Mesenchymal stem cell (in vitro differentiated cells and primary cell): Measurements from ENCODE around the gene CAPRIN2.

ENCODE experiments used
- DNase-seq: peaks from one replicate; pipeline ENCODE4 v3.0.0-alpha.2; 2013
- H2AFZ ChIP-seq: one replicate; pipeline ENCODE4 v1.6.1; 2013; ENCODE audit warnings: low read depth, mild to moderate bottlenecking, control low read depth, inconsistent platforms, low read length, moderate library complexity
- H2AK5ac ChIP-seq: 2 replicates; pipeline ENCODE4 v1.6.1; 2013; ENCODE audit warnings: low read length, moderate library complexity, mild to moderate bottlenecking, inconsistent platforms; ENCODE audit not compliant: severe bottlenecking
- H2BK120ac ChIP-seq: one replicate; pipeline ENCODE4 v1.6.1; 2013; ENCODE audit warnings: low read depth, mild to moderate bottlenecking, inconsistent platforms, low read length, moderate library complexity
- H2BK12ac ChIP-seq, 2 experiments: one replicate each; pipeline ENCODE4 v1.6.1; 2013; ENCODE audit warnings: inconsistent platforms in 2 of 2, low read length in 2 of 2, mild to moderate bottlenecking in 2 of 2, moderate library complexity in 2 of 2, control low read depth in 1 of 2
- H2BK15ac ChIP-seq: one replicate; pipeline ENCODE4 v1.6.1; 2013; ENCODE audit warnings: mild to moderate bottlenecking, low read depth, inconsistent platforms; ENCODE audit not compliant: poor library complexity, severe bottlenecking
- H2BK5ac ChIP-seq: 2 replicates; pipeline ENCODE4 v1.6.1; 2013; ENCODE audit warnings: low read depth, mild to moderate bottlenecking, low read length, control low read depth, inconsistent platforms; ENCODE audit not compliant: poor library complexity, severe bottlenecking
- H3K14ac ChIP-seq, 2 experiments: one replicate each; pipeline ENCODE4 v1.6.1; 2013; ENCODE audit warnings: inconsistent platforms in 2 of 2, low read length in 2 of 2, control low read depth in 1 of 2, mild to moderate bottlenecking in 1 of 2, moderate library complexity in 1 of 2
- H3K18ac ChIP-seq, 2 experiments: one replicate each; pipeline ENCODE4 v1.6.1; 2013; ENCODE audit warnings: inconsistent platforms in 2 of 2, low read length in 2 of 2, control low read depth in 1 of 2, low read depth in 1 of 2, mild to moderate bottlenecking in 1 of 2
- H3K23ac ChIP-seq, 2 experiments: one replicate each; pipeline ENCODE4 v1.6.1; 2013; ENCODE audit warnings: inconsistent platforms in 2 of 2, low read length in 2 of 2, mild to moderate bottlenecking in 2 of 2, moderate library complexity in 2 of 2, control low read depth in 1 of 2
- H3K27ac ChIP-seq: 2 replicates; pipeline ENCODE4 v1.5.1; 2013; ENCODE audit warnings: mild to moderate bottlenecking, moderate library complexity, low read length, control low read depth, inconsistent platforms; ENCODE audit not compliant: poor library complexity, severe bottlenecking
- H3K27me3 ChIP-seq, 2 experiments: 2 replicates each; pipeline versions ENCODE4 v1.6.1 to v1.7.0; 2013; ENCODE audit warnings: low read length in 2 of 2, mild to moderate bottlenecking in 2 of 2, moderate library complexity in 2 of 2, control low read depth in 1 of 2, inconsistent platforms in 1 of 2; ENCODE audit not compliant: control insufficient read depth in 1 of 2, insufficient read depth in 1 of 2
- H3K36me3 ChIP-seq, 2 experiments: 2 replicates each; pipeline versions ENCODE4 v1.6.1 to v1.7.0; 2013; ENCODE audit warnings: low read length in 2 of 2, control low read depth in 1 of 2, inconsistent platforms in 1 of 2, low read depth in 1 of 2, mild to moderate bottlenecking in 1 of 2; ENCODE audit not compliant: insufficient read depth in 2 of 2, control insufficient read depth in 1 of 2
- H3K4ac ChIP-seq, 2 experiments: one replicate each; pipeline ENCODE4 v1.6.1; 2013; ENCODE audit warnings: inconsistent platforms in 2 of 2, low read length in 2 of 2, mild to moderate bottlenecking in 2 of 2, moderate library complexity in 2 of 2, control low read depth in 1 of 2, low read depth in 1 of 2
- H3K4me1 ChIP-seq: 2 replicates; pipeline ENCODE4 v1.6.1; 2013; ENCODE audit warnings: low read depth, low read length, control low read depth; ENCODE audit not compliant: control insufficient read depth, insufficient read depth
- H3K4me2 ChIP-seq: 2 replicates; pipeline ENCODE4 v1.6.1; 2013; ENCODE audit warnings: low read length, mild to moderate bottlenecking, inconsistent platforms; ENCODE audit not compliant: poor library complexity, severe bottlenecking
- H3K4me3 ChIP-seq, 2 experiments: 2 replicates each; pipeline versions ENCODE4 v1.5.1 to v1.7.0; 2013; ENCODE audit warnings: low read length in 2 of 2, mild to moderate bottlenecking in 2 of 2, control low read depth in 1 of 2, low read depth in 1 of 2; ENCODE audit not compliant: insufficient read depth in 1 of 2
- H3K79me1 ChIP-seq: replicated peaks from 2 replicates; pipeline ENCODE4 v1.6.1; 2013; ENCODE audit warnings: mild to moderate bottlenecking, control low read depth, low read length, inconsistent platforms; ENCODE audit not compliant: poor library complexity, severe bottlenecking
- H3K9ac ChIP-seq: 2 replicates; pipeline ENCODE4 v1.7.0; 2013; ENCODE audit warnings: mild to moderate bottlenecking, low read length, moderate library complexity
- H3K9me3 ChIP-seq: 2 replicates; pipeline ENCODE4 v1.7.0; 2013; ENCODE audit warnings: mild to moderate bottlenecking, low read length; ENCODE audit not compliant: control insufficient read depth
- H4K8ac ChIP-seq: one replicate; pipeline ENCODE4 v1.6.1; 2013; ENCODE audit warnings: inconsistent platforms, mild to moderate bottlenecking, low read length, moderate library complexity
- H4K91ac ChIP-seq: one replicate; pipeline ENCODE4 v1.6.1; 2013; ENCODE audit warnings: mild to moderate bottlenecking, low read length, inconsistent platforms
- WGBS: methylation state at CpG from one replicate; pipeline ENCODE4 v1.1.7; 2013; ENCODE audit warnings: mixed read lengths; 5-methylcytosine and 5-hydroxymethylcytosine counted together

Gene CAPRIN2

DNA sequence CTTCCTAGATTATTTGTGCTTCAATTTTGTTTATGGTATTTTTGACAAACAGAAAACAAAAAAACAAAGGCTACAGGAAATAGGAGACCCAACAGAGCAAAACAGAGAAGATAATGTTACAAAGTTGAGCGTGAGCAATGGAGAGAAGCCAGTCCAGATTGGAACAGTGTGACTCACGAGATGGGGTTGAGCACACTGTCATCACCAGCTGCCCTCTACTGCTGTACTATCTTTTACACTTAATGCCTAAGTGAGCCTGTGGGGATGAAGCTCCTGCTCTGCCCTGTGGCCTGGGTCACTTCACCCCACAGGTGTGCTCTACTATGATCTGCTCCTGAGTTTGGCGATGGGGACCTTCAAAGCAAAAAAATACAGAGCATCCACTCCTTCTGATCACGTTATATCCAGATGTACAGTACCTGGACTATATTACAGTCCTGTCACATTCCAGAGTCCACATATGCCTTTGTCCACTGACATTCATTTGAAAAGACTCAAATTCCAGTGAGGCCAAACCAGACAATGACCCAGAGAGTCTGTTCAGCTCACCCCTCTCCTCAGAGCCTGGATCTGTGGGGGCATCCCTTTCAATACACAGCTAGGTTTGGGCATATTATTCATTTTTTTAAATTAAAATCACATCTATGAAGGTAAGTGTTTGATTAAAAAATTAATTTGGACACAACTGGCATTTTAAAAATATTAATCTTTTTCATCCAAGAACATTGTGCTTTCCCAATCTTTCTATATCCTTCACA, 63.5 kb downstream of the CAPRIN2 start:
- H4K91ac ChIP-seq = no peak overlapping the region
- peak overlapping the region; percentile 6 for H3K27ac ChIP-seq
- H3K36me3 ChIP-seq = peaks cover 1 to 12% of the 10 kb centered on the region in 2 experiments
- no peak overlapping the region for H3K4ac ChIP-seq
- H3K23ac ChIP-seq = no peak overlapping the region
- no peak overlapping the region for H2BK5ac ChIP-seq
- H2AK5ac ChIP-seq = no peak overlapping the region
- WGBS = 36% methylated on average over 4 of the region's 4 CpGs
- H3K79me1 ChIP-seq = peaks cover 10% of the 10 kb centered on the region
- no peak overlapping the region for H2BK15ac ChIP-seq
- no peaks in the 10 kb centered on the region for H3K27me3 ChIP-seq
- H3K9me3 ChIP-seq = no peaks in the 10 kb centered on the region
- peaks cover 4% of the 10 kb centered on the region for H3K4me1 ChIP-seq
- peak overlapping the region in 1 of 2 experiments; percentile 37 for H3K4me3 ChIP-seq
- H2BK120ac ChIP-seq = no peak overlapping the region
- H2AFZ ChIP-seq = no peak overlapping the region
- H3K18ac ChIP-seq = no peak overlapping the region
- peak; percentile 85 for DNase-seq
- no peak overlapping the region for H4K8ac ChIP-seq
- H3K4me2 ChIP-seq = no peak overlapping the region
- peak overlapping the region; percentile 76 for H3K9ac ChIP-seq
- no peak overlapping the region for H3K14ac ChIP-seq
- peak overlapping the region in 1 of 2 experiments; percentile 8 for H2BK12ac ChIP-seq

DNA sequence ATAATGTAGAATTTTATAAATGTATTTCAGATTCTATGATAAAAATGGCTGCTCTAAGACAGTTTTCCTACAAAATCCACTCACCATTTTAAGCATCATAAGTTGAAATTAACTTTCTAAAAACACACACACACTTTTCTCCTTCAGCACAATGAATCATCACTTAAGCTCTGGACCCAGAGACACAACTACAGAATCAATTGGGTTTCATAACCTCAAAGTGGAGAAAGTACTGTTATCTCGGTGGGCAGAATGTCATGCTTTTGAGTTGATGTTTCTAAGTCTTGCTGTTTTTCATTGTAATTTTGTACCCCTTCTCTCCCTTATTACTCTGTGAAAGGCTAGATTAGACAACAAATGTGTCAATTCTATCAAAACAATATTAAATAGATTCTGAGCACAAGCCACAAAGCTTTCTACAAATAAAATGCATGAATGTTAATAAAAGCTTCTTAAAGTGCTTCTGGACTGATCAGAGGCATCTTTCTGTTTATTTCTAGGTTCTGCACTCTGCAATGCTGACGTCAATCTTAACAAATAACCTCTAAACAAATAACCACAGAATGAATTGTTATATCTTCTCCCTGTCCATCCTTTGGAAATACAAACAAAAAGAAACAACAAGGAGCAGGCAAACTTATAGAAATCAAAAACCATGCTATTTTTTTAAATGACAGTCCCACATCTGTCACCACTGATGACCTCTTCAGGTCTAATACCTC, 67.3 kb downstream of the CAPRIN2 start:
- DNase-seq = peak; percentile 73
- H2BK12ac ChIP-seq = no peak overlapping the region
- H2BK120ac ChIP-seq = no peak overlapping the region
- no peak overlapping the region for H3K4me2 ChIP-seq
- no peak overlapping the region for H3K4ac ChIP-seq
- no peak overlapping the region for H2BK5ac ChIP-seq
- H2AK5ac ChIP-seq = no peak overlapping the region
- no peak overlapping the region for H2BK15ac ChIP-seq
- no peaks in the 10 kb centered on the region for H3K9me3 ChIP-seq
- H3K18ac ChIP-seq = no peak overlapping the region
- H4K8ac ChIP-seq = no peak overlapping the region
- no peak overlapping the region for H3K9ac ChIP-seq
- H3K23ac ChIP-seq = no peak overlapping the region
- H3K79me1 ChIP-seq = peaks cover 14% of the 10 kb centered on the region
- no peaks in the 10 kb centered on the region for H3K27me3 ChIP-seq
- H4K91ac ChIP-seq = no peak overlapping the region
- 50% methylated on average over 1 of the region's 2 CpGs for WGBS
- no peak overlapping the region for H3K4me3 ChIP-seq
- H3K27ac ChIP-seq = no peak overlapping the region
- H3K14ac ChIP-seq = no peak overlapping the region
- peaks cover 3 to 35% of the 10 kb centered on the region in 2 experiments for H3K36me3 ChIP-seq
- no peak overlapping the region for H2AFZ ChIP-seq
- H3K4me1 ChIP-seq = peaks cover 4% of the 10 kb centered on the region

DNA sequence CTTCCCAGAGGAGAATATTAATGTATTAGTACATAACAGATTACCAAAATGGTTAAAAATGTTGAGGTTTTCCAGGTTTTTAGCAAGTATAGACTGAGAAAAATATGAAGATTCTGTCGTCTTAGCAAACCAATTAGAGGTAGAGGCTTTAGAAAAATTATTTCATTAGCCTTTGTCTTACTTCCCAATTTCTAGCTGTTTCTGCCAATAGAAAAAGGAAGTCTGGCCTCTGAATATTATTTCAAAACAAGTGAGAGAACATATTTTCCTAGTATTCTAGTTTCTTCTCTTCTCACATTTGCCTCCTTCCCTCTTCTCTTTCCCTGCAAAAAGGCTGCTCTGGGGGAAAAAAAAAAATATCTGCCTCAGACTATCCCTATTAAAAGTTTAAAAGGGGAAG, 75.5 kb downstream of the CAPRIN2 start:
- H2BK15ac ChIP-seq = no peak overlapping the region
- 100% methylated on average over 1 of the region's 1 CpG for WGBS
- H3K14ac ChIP-seq = no peak overlapping the region
- no peak overlapping the region for H4K91ac ChIP-seq
- no peak overlapping the region for H3K4ac ChIP-seq
- no peak overlapping the region for H3K18ac ChIP-seq
- no peaks in the 10 kb centered on the region for H3K9me3 ChIP-seq
- no peak overlapping the region for H2AK5ac ChIP-seq
- H3K4me1 ChIP-seq = no peaks in the 10 kb centered on the region
- no peak overlapping the region for H3K23ac ChIP-seq
- DNase-seq = no peak
- H2BK12ac ChIP-seq = no peak overlapping the region
- H3K27me3 ChIP-seq = no peaks in the 10 kb centered on the region
- no peak overlapping the region for H3K4me2 ChIP-seq
- H3K9ac ChIP-seq = no peak overlapping the region
- H3K36me3 ChIP-seq = peaks cover 3 to 88% of the 10 kb centered on the region in 2 experiments
- H3K27ac ChIP-seq = no peak overlapping the region
- H4K8ac ChIP-seq = no peak overlapping the region
- H3K79me1 ChIP-seq = peaks cover 5% of the 10 kb centered on the region
- H2BK5ac ChIP-seq = no peak overlapping the region
- H2BK120ac ChIP-seq = no peak overlapping the region
- no peak overlapping the region for H2AFZ ChIP-seq
- no peak overlapping the region for H3K4me3 ChIP-seq

DNA sequence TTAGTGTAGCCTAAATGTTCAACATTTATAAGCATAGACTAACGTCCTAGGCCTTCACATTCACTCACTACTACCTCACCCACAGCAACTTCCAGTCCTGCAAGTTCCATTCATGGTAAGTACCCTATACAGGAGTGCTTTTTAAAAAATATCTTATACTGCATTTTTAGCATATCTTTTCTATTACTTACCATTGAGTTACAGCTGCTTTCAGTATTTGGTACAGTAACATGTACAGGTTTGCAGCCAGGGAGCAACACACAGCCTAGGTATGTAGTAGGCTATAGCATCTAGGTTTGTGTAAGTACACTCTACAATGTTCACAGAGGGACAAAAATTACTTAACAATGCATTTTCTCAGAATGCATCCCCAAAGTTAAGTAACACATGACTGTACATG, 76.5 kb downstream of the CAPRIN2 start:
- no peak overlapping the region for H4K8ac ChIP-seq
- no peaks in the 10 kb centered on the region for H3K4me1 ChIP-seq
- no peaks in the 10 kb centered on the region for H3K27me3 ChIP-seq
- H3K36me3 ChIP-seq = peaks cover 3 to 88% of the 10 kb centered on the region in 2 experiments
- no peak overlapping the region for H2AK5ac ChIP-seq
- 100% methylated on average over 1 of the region's 1 CpG for WGBS
- H2BK12ac ChIP-seq = no peak overlapping the region
- no peak overlapping the region for H4K91ac ChIP-seq
- no peak overlapping the region for H3K9ac ChIP-seq
- no peak overlapping the region for H2AFZ ChIP-seq
- no peak overlapping the region for H3K18ac ChIP-seq
- no peaks in the 10 kb centered on the region for H3K9me3 ChIP-seq
- H3K23ac ChIP-seq = no peak overlapping the region
- no peak overlapping the region for H2BK5ac ChIP-seq
- no peak overlapping the region for H3K27ac ChIP-seq
- no peak overlapping the region for H2BK120ac ChIP-seq
- no peak overlapping the region for H3K4me3 ChIP-seq
- H3K4me2 ChIP-seq = no peak overlapping the region
- H2BK15ac ChIP-seq = no peak overlapping the region
- no peak overlapping the region for H3K4ac ChIP-seq
- H3K79me1 ChIP-seq = peaks cover 5% of the 10 kb centered on the region
- no peak overlapping the region for H3K14ac ChIP-seq
- DNase-seq = no peak
